RWPE1 (cell line): ENCODE results near the gene TXNRD2.
"Not testable (repeated sequence)": the region's sequence is repeated elsewhere in the genome, so short reads cannot be mapped to it uniquely, and the experiment has no call there.

Source experiments
- CTCF ChIA-PET: fragments of 350-600 bp; sonication (Branson Sonifier 250); formaldehyde crosslinking; extraction: SDS; loops from one replicate; lab custom pipeline; 2021; lab: Yijun Ruan, JAX
- POLR2A ChIA-PET: fragments of 400-600 bp; formaldehyde crosslinking; extraction: SDS; loops from one replicate; lab custom pipeline; 2020; ENCODE audit warnings: antibody characterized with exemption; ENCODE audit not compliant: low non-redundant PET; lab: Yijun Ruan, JAX
- DNase-seq: peaks from one replicate; pipeline ENCODE4 v3.0.0; 2012; ENCODE audit warnings: low spot score
- H3K27ac ChIP-seq: fragments of 450-650 bp; 2 replicates; pipeline ENCODE4 v1.5.1; 2017
- TF ChIP-seq, protein P1 (sequence below): fragments of 450-650 bp; conservative IDR thresholded peaks from 2 replicates; pipeline ENCODE4 v1.5.1; 2017; ENCODE audit warnings: low read depth, mild to moderate bottlenecking

TXNRD2 gene

DNA sequence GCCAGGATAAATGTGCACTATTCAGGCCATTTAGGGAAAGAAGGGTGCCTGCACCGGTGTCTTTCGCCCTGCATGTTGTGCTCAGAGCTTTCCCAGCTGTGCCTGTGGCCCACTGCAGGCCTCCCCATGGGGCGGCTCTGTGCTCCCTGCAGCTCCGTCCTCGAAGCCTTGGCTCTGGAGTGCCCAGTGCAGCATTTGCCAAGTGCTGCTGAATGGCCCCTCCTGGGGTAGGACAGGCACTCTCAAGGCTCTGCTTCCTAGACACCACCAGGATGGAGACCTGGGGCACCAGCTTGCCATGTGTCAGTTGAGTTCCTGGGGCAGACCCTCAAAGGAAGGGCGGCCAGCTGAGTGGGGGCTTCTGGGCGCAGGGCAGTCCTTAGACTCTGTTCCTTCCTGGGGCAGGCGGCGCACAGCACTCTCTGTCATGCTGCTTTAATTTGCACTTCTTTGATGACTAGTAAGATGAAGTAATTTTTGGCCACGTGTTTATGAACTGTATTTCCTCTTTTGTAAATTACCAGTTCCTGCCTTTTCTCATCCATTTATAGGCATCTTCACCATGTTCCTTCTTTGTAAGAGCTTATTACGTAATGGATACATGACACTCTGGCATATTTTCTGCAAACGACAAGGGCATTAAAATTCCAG lies 54.9 kb downstream of the TXNRD2 start:
- ChIA-PET CTCF (no interaction called here), POLR2A (no interaction called here)
- H3K27ac ChIP-seq, result peak overlapping the region; percentile 99
- DNase-seq, result peak; percentile 4
- TF ChIP-seq, protein P1, sequence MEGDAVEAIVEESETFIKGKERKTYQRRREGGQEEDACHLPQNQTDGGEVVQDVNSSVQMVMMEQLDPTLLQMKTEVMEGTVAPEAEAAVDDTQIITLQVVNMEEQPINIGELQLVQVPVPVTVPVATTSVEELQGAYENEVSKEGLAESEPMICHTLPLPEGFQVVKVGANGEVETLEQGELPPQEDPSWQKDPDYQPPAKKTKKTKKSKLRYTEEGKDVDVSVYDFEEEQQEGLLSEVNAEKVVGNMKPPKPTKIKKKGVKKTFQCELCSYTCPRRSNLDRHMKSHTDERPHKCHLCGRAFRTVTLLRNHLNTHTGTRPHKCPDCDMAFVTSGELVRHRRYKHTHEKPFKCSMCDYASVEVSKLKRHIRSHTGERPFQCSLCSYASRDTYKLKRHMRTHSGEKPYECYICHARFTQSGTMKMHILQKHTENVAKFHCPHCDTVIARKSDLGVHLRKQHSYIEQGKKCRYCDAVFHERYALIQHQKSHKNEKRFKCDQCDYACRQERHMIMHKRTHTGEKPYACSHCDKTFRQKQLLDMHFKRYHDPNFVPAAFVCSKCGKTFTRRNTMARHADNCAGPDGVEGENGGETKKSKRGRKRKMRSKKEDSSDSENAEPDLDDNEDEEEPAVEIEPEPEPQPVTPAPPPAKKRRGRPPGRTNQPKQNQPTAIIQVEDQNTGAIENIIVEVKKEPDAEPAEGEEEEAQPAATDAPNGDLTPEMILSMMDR, result no peak

DNA sequence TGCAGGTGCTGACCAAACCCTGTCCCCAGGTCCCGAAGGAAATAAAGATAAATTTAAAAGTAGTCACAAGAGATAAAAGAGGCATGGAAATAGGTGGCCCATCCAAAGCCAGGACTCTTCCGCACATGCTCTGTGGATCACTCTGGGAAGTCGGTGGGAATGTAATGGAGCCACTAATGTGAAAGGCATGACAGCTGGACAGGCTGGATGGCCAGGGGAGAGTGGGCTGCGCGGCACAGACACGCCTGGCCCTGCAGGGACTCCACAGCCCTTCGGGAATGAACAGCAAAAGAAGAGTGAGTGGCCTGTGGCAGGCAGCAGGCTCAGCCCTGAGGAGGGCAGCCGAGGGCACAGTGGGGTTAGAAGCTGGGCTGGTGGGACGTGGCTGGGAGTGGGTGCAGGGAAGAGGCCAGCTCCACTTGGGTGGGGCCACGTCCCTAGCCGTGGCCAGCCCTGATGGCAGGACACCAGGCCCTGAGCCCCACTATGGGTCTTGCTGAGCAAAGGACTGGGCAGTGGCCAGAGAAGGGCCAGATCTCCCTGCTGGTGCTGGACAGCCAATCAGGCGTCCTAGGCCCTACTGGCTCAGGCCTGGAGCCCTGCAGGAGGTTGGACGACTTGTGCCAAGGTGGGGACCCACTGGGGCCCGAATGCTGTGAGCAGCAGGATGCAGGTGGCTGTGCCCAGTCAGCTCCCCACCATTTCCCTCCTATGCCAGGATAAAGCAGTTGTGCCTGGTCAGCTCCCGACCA lies 55.6 kb downstream of the TXNRD2 start:
- ChIA-PET POLR2A (no interaction called here), CTCF (interaction anchor here (1.3 kb wide), 1 partner anchor 155 kb away, joined by 3 read pairs; no protein-coding TSS in a partner anchor)
- no peak for DNase-seq
- H3K27ac ChIP-seq, result peak overlapping the region; percentile 99
- TF ChIP-seq, protein P1, result no peak

GRCh38 chr22:19884954-19885751 lies 56.5 kb downstream of the TXNRD2 start:
- no peak for DNase-seq
- POLR2A ChIA-PET, result no interaction called here
- peak overlapping the region; percentile 99 for H3K27ac ChIP-seq
- TF ChIP-seq, protein P1, result no peak
- CTCF ChIA-PET, result interaction anchor here (0.6 to 1.3 kb wide), 2 partner anchors 10 to 154 kb away, joined by 3 read pairs; no protein-coding TSS in a partner anchor

- DNase-seq, result no peak
- ChIA-PET POLR2A (no interaction called here), CTCF (interaction anchor here (0.6 to 1.3 kb wide), 2 partner anchors 10 to 154 kb away, joined by 3 read pairs; no protein-coding TSS in a partner anchor)
- H3K27ac ChIP-seq, result peak overlapping the region; percentile 99
- TF ChIP-seq, protein P1, result no peak
These were observed 57.3 kb downstream of the TXNRD2 start for GRCh38 chr22:19884161-19884953.

DNA sequence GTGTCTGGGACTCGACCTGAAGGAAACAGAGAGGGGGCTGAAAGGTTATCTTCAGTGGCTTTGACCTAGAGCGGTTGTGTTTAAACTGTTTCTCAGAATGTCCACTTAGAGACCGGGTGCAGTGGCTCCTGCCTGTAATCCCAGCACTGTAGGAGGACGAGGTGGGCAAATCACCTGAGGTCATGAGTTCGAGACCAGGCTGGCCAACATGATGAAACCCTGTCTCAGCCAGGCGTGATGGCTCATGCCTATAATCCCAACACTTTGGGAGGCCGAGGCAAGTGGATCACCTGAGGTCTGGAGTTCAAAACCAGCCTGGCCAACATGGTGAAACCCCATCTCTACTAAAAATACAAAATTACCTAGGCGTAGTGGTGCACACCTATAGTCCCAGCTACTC lies 58.2 kb downstream of the TXNRD2 start:
- POLR2A ChIA-PET, CTCF ChIA-PET: not testable (repeated sequence)

GRCh38 chr22:19882446-19883381 lies 58.9 kb downstream of the TXNRD2 start:
- peak overlapping the region; percentile 99 for H3K27ac ChIP-seq
- no peak for DNase-seq
- TF ChIP-seq, protein P1, result no peak
- POLR2A ChIA-PET, result no interaction called here
- CTCF ChIA-PET, result no interaction called here

More for the DNA sequence above, 58.2 kb downstream of the TXNRD2 start:
- not testable (repeated sequence) for DNase-seq
- H3K27ac ChIP-seq, result peak overlapping the region; percentile 99
